Loucy (cell line): ENCODE measurements around the gene PLXNB2.

Experiments
- EZH2phosphoT487 ChIP-seq: fragments of 200-600 bp; IDR thresholded peaks from 2 replicates; pipeline ENCODE4 v1.6.1; 2018; ENCODE audit warnings: antibody characterized with exemption, mild to moderate bottlenecking, moderate library complexity, borderline replicate concordance
- TF ChIP-seq, protein P1 (sequence below): fragments of 200-600 bp; sonication (generic); conservative IDR thresholded peaks from 2 replicates; pipeline ENCODE4 v1.5.1; 2014; ENCODE audit warnings: mild to moderate bottlenecking, antibody characterized with exemption, low read length

DNA sequence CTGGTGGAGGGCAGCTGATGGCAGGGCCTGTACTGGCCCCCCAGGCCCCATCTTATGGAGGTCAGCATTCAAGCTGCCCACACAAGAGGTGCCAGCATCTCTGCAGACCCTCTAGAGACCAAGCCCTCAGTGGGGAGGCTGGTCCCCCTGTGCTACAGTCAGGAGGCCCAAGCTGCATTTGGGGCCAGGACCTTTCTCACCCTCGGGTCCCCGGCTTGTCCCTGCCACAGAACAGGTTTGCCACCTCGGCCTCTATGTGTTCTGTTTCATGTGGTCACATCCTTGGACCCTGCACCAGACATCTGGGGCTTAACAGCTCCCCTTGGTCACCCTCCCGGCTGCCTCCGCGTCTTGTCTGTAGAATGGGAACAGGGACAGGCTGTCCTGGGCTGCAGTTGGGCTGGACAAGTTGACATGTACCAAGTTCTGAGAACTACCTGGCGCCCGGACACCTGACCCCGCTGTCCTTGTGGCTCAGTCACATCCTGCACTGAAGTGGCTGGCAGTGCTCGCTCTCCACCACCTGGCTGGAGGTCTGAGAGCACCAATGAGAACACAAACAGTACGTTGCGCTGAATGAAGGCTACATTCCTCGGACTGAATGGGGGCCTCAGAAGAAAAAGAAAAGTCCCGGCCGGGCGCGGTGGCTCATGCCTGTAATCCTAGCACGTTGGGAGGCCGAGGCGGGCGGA, 2.7 kb upstream of the PLXNB2 start:
- TF ChIP-seq, protein P1, sequence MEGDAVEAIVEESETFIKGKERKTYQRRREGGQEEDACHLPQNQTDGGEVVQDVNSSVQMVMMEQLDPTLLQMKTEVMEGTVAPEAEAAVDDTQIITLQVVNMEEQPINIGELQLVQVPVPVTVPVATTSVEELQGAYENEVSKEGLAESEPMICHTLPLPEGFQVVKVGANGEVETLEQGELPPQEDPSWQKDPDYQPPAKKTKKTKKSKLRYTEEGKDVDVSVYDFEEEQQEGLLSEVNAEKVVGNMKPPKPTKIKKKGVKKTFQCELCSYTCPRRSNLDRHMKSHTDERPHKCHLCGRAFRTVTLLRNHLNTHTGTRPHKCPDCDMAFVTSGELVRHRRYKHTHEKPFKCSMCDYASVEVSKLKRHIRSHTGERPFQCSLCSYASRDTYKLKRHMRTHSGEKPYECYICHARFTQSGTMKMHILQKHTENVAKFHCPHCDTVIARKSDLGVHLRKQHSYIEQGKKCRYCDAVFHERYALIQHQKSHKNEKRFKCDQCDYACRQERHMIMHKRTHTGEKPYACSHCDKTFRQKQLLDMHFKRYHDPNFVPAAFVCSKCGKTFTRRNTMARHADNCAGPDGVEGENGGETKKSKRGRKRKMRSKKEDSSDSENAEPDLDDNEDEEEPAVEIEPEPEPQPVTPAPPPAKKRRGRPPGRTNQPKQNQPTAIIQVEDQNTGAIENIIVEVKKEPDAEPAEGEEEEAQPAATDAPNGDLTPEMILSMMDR: no peak
- TF ChIP-seq EZH2phosphoT487: no peak
